ENCODE results near the gene TYK2. TPM values are rescaled to one million over a fixed set of nuclear protein-coding genes. Genes with fewer than 3 reads are reported as not detected.
"Not testable (repeated sequence)": the region's sequence is repeated elsewhere in the genome, so short reads cannot be mapped to it uniquely, and the experiment has no call there.

Gene TYK2
- polyA plus RNA-seq, 1 experiment: 40.9 TPM

- no peaks in the 10 kb centered on the region for H3K27me3 ChIP-seq (ENCODE audit: control insufficient read depth, insufficient read depth, low read length)
- CTCF ChIA-PET: interaction anchor here (0.7 to 1.5 kb wide), 4 partner anchors 11 to 125 kb away, joined by 3 to 5 read pairs (median 4); no protein-coding TSS in a partner anchor
- peaks cover 9% of the 10 kb centered on the region for H3K36me3 ChIP-seq (ENCODE audit: control insufficient read depth, insufficient read depth, low read length)
- POLR2A ChIA-PET: no interaction called here
- TF ChIP-seq, protein P1, sequence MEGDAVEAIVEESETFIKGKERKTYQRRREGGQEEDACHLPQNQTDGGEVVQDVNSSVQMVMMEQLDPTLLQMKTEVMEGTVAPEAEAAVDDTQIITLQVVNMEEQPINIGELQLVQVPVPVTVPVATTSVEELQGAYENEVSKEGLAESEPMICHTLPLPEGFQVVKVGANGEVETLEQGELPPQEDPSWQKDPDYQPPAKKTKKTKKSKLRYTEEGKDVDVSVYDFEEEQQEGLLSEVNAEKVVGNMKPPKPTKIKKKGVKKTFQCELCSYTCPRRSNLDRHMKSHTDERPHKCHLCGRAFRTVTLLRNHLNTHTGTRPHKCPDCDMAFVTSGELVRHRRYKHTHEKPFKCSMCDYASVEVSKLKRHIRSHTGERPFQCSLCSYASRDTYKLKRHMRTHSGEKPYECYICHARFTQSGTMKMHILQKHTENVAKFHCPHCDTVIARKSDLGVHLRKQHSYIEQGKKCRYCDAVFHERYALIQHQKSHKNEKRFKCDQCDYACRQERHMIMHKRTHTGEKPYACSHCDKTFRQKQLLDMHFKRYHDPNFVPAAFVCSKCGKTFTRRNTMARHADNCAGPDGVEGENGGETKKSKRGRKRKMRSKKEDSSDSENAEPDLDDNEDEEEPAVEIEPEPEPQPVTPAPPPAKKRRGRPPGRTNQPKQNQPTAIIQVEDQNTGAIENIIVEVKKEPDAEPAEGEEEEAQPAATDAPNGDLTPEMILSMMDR (IDR thresholded peaks at IDR 0.05; ENCODE audit: insufficient read depth, low read depth, low read length): no peak
- no peak for DNase-seq (ENCODE audit: low read depth)
- no peak overlapping the region for H3K4me3 ChIP-seq (ENCODE audit: low read depth, low read length)
Observed at GRCh38 chr19:10374931-10375330, 5.4 kb downstream of the TYK2 start.

GRCh38 chr19:10372690-10373089 lies 7.7 kb downstream of the TYK2 start:
- ChIA-PET POLR2A (no interaction called here), CTCF (interaction anchor here (1.1 to 1.5 kb wide), 3 partner anchors 16 to 94 kb away, joined by 3 to 5 read pairs (median 5); no protein-coding TSS in a partner anchor)
- peaks cover 13% of the 10 kb centered on the region for H3K36me3 ChIP-seq (ENCODE audit: control insufficient read depth, insufficient read depth, low read length)
- no peak overlapping the region for H3K4me3 ChIP-seq (ENCODE audit: low read depth, low read length)
- DNase-seq (ENCODE audit: low read depth): no peak
- TF ChIP-seq, protein P1 (IDR thresholded peaks at IDR 0.05; ENCODE audit: insufficient read depth, low read depth, low read length): no peak
- no peaks in the 10 kb centered on the region for H3K27me3 ChIP-seq (ENCODE audit: control insufficient read depth, insufficient read depth, low read length)

- no peak overlapping the region for H3K4me3 ChIP-seq (ENCODE audit: low read depth, low read length)
- DNase-seq (ENCODE audit: low read depth): no peak
- ChIA-PET CTCF (interaction anchor here (1.1 kb wide), 1 partner anchor 20 kb away, joined by 3 read pairs; no protein-coding TSS in a partner anchor), POLR2A (no interaction called here)
- H3K36me3 ChIP-seq (ENCODE audit: control insufficient read depth, insufficient read depth, low read length): peaks cover 30% of the 10 kb centered on the region
- TF ChIP-seq, protein P1 (IDR thresholded peaks at IDR 0.05; ENCODE audit: insufficient read depth, low read depth, low read length): no peak
- no peaks in the 10 kb centered on the region for H3K27me3 ChIP-seq (ENCODE audit: control insufficient read depth, insufficient read depth, low read length)
Observed at GRCh38 chr19:10368101-10368803, 12.1 kb downstream of the TYK2 start.

GRCh38 chr19:10366950-10367512 lies 13.3 kb downstream of the TYK2 start:
- not testable (repeated sequence) for DNase-seq (ENCODE audit: low read depth); H3K4me3 ChIP-seq (ENCODE audit: low read depth, low read length); H3K27me3 ChIP-seq (ENCODE audit: control insufficient read depth, insufficient read depth, low read length)
- ChIA-PET CTCF (interaction anchor here (0.6 to 1.2 kb wide), 4 partner anchors 21 to 204 kb away, joined by 3 read pairs; no protein-coding TSS in a partner anchor), POLR2A (interaction anchor here (0.6 kb wide), 1 partner anchor 22 kb away, joined by 6 read pairs; no protein-coding TSS in a partner anchor)
- peaks cover 30% of the 10 kb centered on the region for H3K36me3 ChIP-seq (ENCODE audit: control insufficient read depth, insufficient read depth, low read length)

DNA sequence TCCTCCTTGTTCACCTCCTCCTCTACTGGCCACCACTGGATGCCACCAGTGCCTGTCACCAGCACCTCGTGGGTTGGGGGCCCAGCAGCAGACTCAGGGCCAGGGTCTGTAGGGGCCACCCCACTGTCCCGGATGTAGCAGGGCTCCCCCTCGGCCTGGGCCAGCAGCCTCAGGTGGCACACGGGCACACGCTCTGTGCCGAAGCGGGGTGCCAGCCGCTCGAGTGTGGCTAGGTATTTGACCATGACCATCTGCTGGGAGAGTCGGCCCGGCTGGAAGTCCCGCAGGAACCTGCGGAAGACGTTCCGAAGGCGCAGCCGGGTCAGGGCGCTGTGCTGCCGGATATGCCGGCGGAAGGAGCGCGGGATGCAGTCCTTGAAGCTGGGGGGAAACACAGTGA lies 14.9 kb downstream of the TYK2 start:
- Histone ChIP-seq H3K27me3 (ENCODE audit: control insufficient read depth, insufficient read depth, low read length) (no peaks in the 10 kb centered on the region), H3K4me3 (ENCODE audit: low read depth, low read length) (no peak overlapping the region), H3K36me3 (ENCODE audit: control insufficient read depth, insufficient read depth, low read length) (peaks cover 32% of the 10 kb centered on the region)
- POLR2A ChIA-PET: no interaction called here
- TF ChIP-seq, protein P1 (IDR thresholded peaks at IDR 0.05; ENCODE audit: insufficient read depth, low read depth, low read length): no peak
- CTCF ChIA-PET: interaction anchor here (1.2 kb wide), 1 partner anchor 23 kb away, joined by 3 read pairs; no protein-coding TSS in a partner anchor
- no peak for DNase-seq (ENCODE audit: low read depth)
